Calu3 (cell line): ENCODE results near the gene GALNTL6. TPM values are rescaled to one million over a fixed set of nuclear protein-coding genes. Genes with fewer than 3 reads are reported as not detected.

Experiments used
- BruUV-seq: library from RNA; stranded (reverse); fragments of 400-500 nt; replicated peaks from 2 replicates; lab custom pipeline; 2021; lab: Mats Ljungman, UMichigan
- CTCF ChIA-PET: fragments of 300-600 bp; sonication (Branson Sonifier 250); formaldehyde crosslinking; loops from one replicate; lab custom pipeline; 2022; ENCODE audit warnings: antibody characterized with exemption; lab: Charles Lee
- DNase-seq: peaks from one replicate; pipeline ENCODE4 v3.0.0; 2022
- H3K27ac Mint-ChIP-seq: one replicate; pipeline ENCODE4 v1.8.0; 2022; ENCODE audit warnings: mixed read lengths; ENCODE audit not compliant: unreplicated experiment
- H3K27me3 Mint-ChIP-seq: one replicate; pipeline ENCODE4 v1.8.0; 2022; ENCODE audit warnings: mixed read lengths; ENCODE audit not compliant: unreplicated experiment
- H3K36me3 Mint-ChIP-seq: one replicate; pipeline ENCODE4 v1.8.0; 2022; ENCODE audit warnings: mild to moderate bottlenecking, moderate library complexity, mixed read lengths; ENCODE audit not compliant: insufficient read depth, unreplicated experiment
- H3K4me1 Mint-ChIP-seq: one replicate; pipeline ENCODE4 v1.8.0; 2022; ENCODE audit warnings: mild to moderate bottlenecking, low read depth, mixed read lengths; ENCODE audit not compliant: unreplicated experiment
- H3K4me3 Mint-ChIP-seq: one replicate; pipeline ENCODE4 v1.8.0; 2022; ENCODE audit warnings: mild to moderate bottlenecking, low read depth, moderate library complexity, mixed read lengths; ENCODE audit not compliant: unreplicated experiment
- H3K9me3 Mint-ChIP-seq: one replicate; pipeline ENCODE4 v1.8.0; 2022; ENCODE audit warnings: low read depth, mixed read lengths; ENCODE audit not compliant: unreplicated experiment
- CTCF ChIP-seq: fragments of 200-600 bp; IDR thresholded peaks from one replicate; pipeline ENCODE4 v1.8.0; 2022; ENCODE audit warnings: antibody characterized with exemption; ENCODE audit not compliant: unreplicated experiment
- intact Hi-C: fragments of 100-400 bp; cut with micrococcal nuclease; formaldehyde crosslinking; loops from one replicate; pipeline ENCODE4 v1.10.0; 2022; ENCODE audit not compliant: unreplicated experiment
- total RNA-seq: library from RNA; stranded (reverse); gene quantifications from 2 replicates; pipeline ENCODE4 v1.2.3, GENCODE V29; 2022

Gene GALNTL6
- total RNA-seq, 1 experiment from 2014 or later: not detected

GRCh38 chr4:172772781-172773180 lies 959.6 kb downstream of the GALNTL6 start:
- Mint-ChIP-seq H3K9me3 (no peaks in the 10 kb centered on the region), H3K27me3 (no peaks in the 10 kb centered on the region), H3K4me1 (no peaks in the 10 kb centered on the region), H3K27ac (no peak overlapping the region), H3K36me3 (no peaks in the 10 kb centered on the region), H3K4me3 (no peak overlapping the region)
- CTCF ChIA-PET: no interaction called here
- no peak for DNase-seq
- no peak for TF ChIP-seq CTCF
- intact Hi-C loops: no loop called here
- BruUV-seq: no TSS peak

GRCh38 chr4:172776203-172776861 lies 963.1 kb downstream of the GALNTL6 start:
- Mint-ChIP-seq H3K27ac (no peak overlapping the region), H3K4me1 (no peaks in the 10 kb centered on the region), H3K9me3 (no peaks in the 10 kb centered on the region)

GRCh38 chr4:172777729-172778431 lies 964.7 kb downstream of the GALNTL6 start:
- DNase-seq: no peak
- Mint-ChIP-seq H3K9me3 (no peaks in the 10 kb centered on the region), H3K4me3 (no peak overlapping the region), H3K36me3 (no peaks in the 10 kb centered on the region), H3K27ac (no peak overlapping the region), H3K27me3 (no peaks in the 10 kb centered on the region), H3K4me1 (no peaks in the 10 kb centered on the region)
- TF ChIP-seq CTCF: no peak
- BruUV-seq: no TSS peak
- CTCF ChIA-PET: no interaction called here
- intact Hi-C loops: no loop called here

More at GRCh38 chr4:172776203-172776861, 963.1 kb downstream of the GALNTL6 start:
- intact Hi-C loops: no loop called here
- H3K4me3 Mint-ChIP-seq: no peak overlapping the region
- TF ChIP-seq CTCF: no peak
- no peak for DNase-seq
- no peaks in the 10 kb centered on the region for H3K27me3 Mint-ChIP-seq
- no TSS peak for BruUV-seq
- no peaks in the 10 kb centered on the region for H3K36me3 Mint-ChIP-seq
- CTCF ChIA-PET: no interaction called here

GRCh38 chr4:172778583-172778982 lies 965.4 kb downstream of the GALNTL6 start:
- H3K4me3 Mint-ChIP-seq: no peak overlapping the region
- CTCF ChIA-PET: no interaction called here
- H3K9me3 Mint-ChIP-seq: no peaks in the 10 kb centered on the region
- BruUV-seq: no TSS peak
- no peaks in the 10 kb centered on the region for H3K27me3 Mint-ChIP-seq
- intact Hi-C loops: no loop called here
- DNase-seq: no peak
- H3K36me3 Mint-ChIP-seq: no peaks in the 10 kb centered on the region
- no peaks in the 10 kb centered on the region for H3K4me1 Mint-ChIP-seq
- TF ChIP-seq CTCF: no peak
- H3K27ac Mint-ChIP-seq: no peak overlapping the region
